IMR-90 (cell line): Measurements from ENCODE around the gene ZBTB9. TPM values are rescaled to one million over a fixed set of nuclear protein-coding genes. Genes with fewer than 3 reads are reported as not detected.

ENCODE experiments used
- ATAC-seq: fragments of 200-7000 bp; cut with Tn5 transposase; 2 replicates; pipeline ENCODE4 v1.9.1; 2020; ENCODE audit warnings: low read depth, mild to moderate bottlenecking, moderate library complexity
- BruUV-seq: library from RNA; stranded (reverse); fragments of 400-500 nt; replicated peaks from 2 replicates; lab custom pipeline; 2021; lab: Mats Ljungman, UMichigan
- CTCF ChIA-PET: fragments of 300-600 bp; formaldehyde crosslinking; extraction: SDS; loops from one replicate; lab custom pipeline; 2021; ENCODE audit warnings: antibody characterized with exemption; lab: Yijun Ruan, JAX
- POLR2A ChIA-PET: fragments of 300-600 bp; sonication (Branson Sonifier 250); formaldehyde crosslinking; loops from one replicate; lab custom pipeline; 2022; ENCODE audit warnings: antibody characterized with exemption; ENCODE audit not compliant: unreplicated experiment; lab: Charles Lee
- DNase-seq: peaks from one replicate; pipeline ENCODE4 v3.0.0; 2013
- H2AFZ ChIP-seq: replicated peaks from 2 replicates; pipeline ENCODE3; 2013; ENCODE audit warnings: low read length, mild to moderate bottlenecking; ENCODE audit not compliant: poor library complexity
- H2AK5ac ChIP-seq: 2 replicates; pipeline ENCODE4 v1.6.1; 2013; ENCODE audit warnings: low read depth, low read length, inconsistent platforms
- H2AK9ac ChIP-seq: replicated peaks from 2 replicates; pipeline ENCODE3; 2013; ENCODE audit warnings: mild to moderate bottlenecking, low read depth, low read length, moderate library complexity; ENCODE audit not compliant: poor library complexity
- H2BK120ac ChIP-seq: 2 replicates; pipeline ENCODE4 v1.6.1; 2013; ENCODE audit warnings: low read depth, low read length, inconsistent platforms
- H2BK15ac ChIP-seq: 3 replicates; pipeline ENCODE4 v1.6.1; 2013; ENCODE audit warnings: low read depth, low read length, inconsistent platforms
- H2BK20ac ChIP-seq: 2 replicates; pipeline ENCODE4 v1.6.1; 2013; ENCODE audit warnings: low read depth, mild to moderate bottlenecking, inconsistent platforms, low read length, moderate library complexity
- H2BK5ac ChIP-seq: 2 replicates; pipeline ENCODE4 v1.6.1; 2013; ENCODE audit warnings: mild to moderate bottlenecking, low read depth, low read length, inconsistent platforms; ENCODE audit not compliant: poor library complexity, severe bottlenecking
- H3K14ac ChIP-seq: replicated peaks from 2 replicates; pipeline ENCODE4 v1.6.1; 2013; ENCODE audit warnings: low read depth, low read length, inconsistent platforms
- H3K18ac ChIP-seq: 2 replicates; pipeline ENCODE4 v1.6.1; 2013; ENCODE audit warnings: low read depth, low read length, control low read depth
- H3K23ac ChIP-seq: 2 replicates; pipeline ENCODE4 v1.6.1; 2013; ENCODE audit warnings: low read depth, low read length, inconsistent platforms
- H3K27ac ChIP-seq: 2 replicates; pipeline ENCODE4 v1.5.1; 2013; ENCODE audit warnings: mild to moderate bottlenecking, control low read depth, low read length; ENCODE audit not compliant: insufficient read depth
- H3K27me3 ChIP-seq: 2 replicates; pipeline ENCODE4 v1.6.1; 2013; ENCODE audit warnings: low read length; ENCODE audit not compliant: control insufficient read depth, insufficient read depth
- H3K36me3 ChIP-seq: 2 replicates; pipeline ENCODE4 v1.6.1; 2013; ENCODE audit warnings: low read length, mixed read lengths; ENCODE audit not compliant: control insufficient read depth, insufficient read depth
- H3K4ac ChIP-seq: 2 replicates; pipeline ENCODE4 v1.6.1; 2013; ENCODE audit warnings: low read depth, low read length, inconsistent platforms
- H3K4me1 ChIP-seq: 2 replicates; pipeline ENCODE4 v1.6.1; 2013; ENCODE audit warnings: low read length, mixed read lengths; ENCODE audit not compliant: control insufficient read depth, insufficient read depth
- H3K4me2 ChIP-seq: 2 replicates; pipeline ENCODE4 v1.6.1; 2013; ENCODE audit warnings: low read depth, mild to moderate bottlenecking, control low read depth, low read length, moderate library complexity
- H3K4me3 ChIP-seq: 2 replicates; pipeline ENCODE4 v1.5.1; 2013; ENCODE audit warnings: low read depth, mild to moderate bottlenecking, control low read depth, low read length, moderate library complexity; ENCODE audit not compliant: insufficient read depth
- H3K56ac ChIP-seq: 2 replicates; pipeline ENCODE4 v1.6.1; 2013; ENCODE audit warnings: low read length, inconsistent platforms; ENCODE audit not compliant: insufficient read depth; ENCODE audit errors: extremely low read depth
- H3K79me1 ChIP-seq, 2 experiments: 2 replicates each; pipeline ENCODE4 v1.6.1; 2013; ENCODE audit warnings: low read length in 2 of 2, inconsistent platforms in 1 of 2, low read depth in 1 of 2
- H3K9ac ChIP-seq: 2 replicates; pipeline ENCODE4 v1.6.1; 2013; ENCODE audit warnings: low read depth, low read length, control low read depth
- H3K9me1 ChIP-seq: 2 replicates; pipeline ENCODE4 v1.6.1; 2013; ENCODE audit warnings: low read length, inconsistent platforms; ENCODE audit not compliant: insufficient read depth
- H3K9me3 ChIP-seq: 2 replicates; pipeline ENCODE4 v1.6.1; 2013; ENCODE audit warnings: low read length; ENCODE audit not compliant: control insufficient read depth, insufficient read depth
- H4K20me1 ChIP-seq: 2 replicates; pipeline ENCODE4 v1.6.1; 2013; ENCODE audit warnings: low read length, inconsistent platforms; ENCODE audit not compliant: insufficient read depth
- H4K5ac ChIP-seq: 2 replicates; pipeline ENCODE4 v1.6.1; 2013; ENCODE audit warnings: mild to moderate bottlenecking, low read depth, low read length, control low read depth
- H4K8ac ChIP-seq, 2 experiments: 2 replicates each; pipeline ENCODE4 v1.6.1; 2013; ENCODE audit warnings: low read depth in 2 of 2, low read length in 2 of 2, control low read depth in 1 of 2, inconsistent platforms in 1 of 2
- H4K91ac ChIP-seq: 2 replicates; pipeline ENCODE4 v1.6.1; 2013; ENCODE audit warnings: low read depth, low read length, inconsistent platforms; ENCODE audit not compliant: insufficient read depth
- BHLHE40 ChIP-seq: fragments of 150-350 bp; IDR thresholded peaks from 2 replicates; pipeline ENCODE4 v1.6.1; 2016; ENCODE audit warnings: mild to moderate bottlenecking, low read depth, low read length
- CEBPB ChIP-seq: IDR thresholded peaks from 2 replicates; pipeline ENCODE4 v1.6.1; 2012; ENCODE audit warnings: low read depth, low read length, improper control_type of control experiment
- CHD1 ChIP-seq: IDR thresholded peaks from 2 replicates; pipeline ENCODE4 v1.6.1; 2012; ENCODE audit warnings: low read depth, low read length, improper control_type of control experiment
- FOS ChIP-seq: fragments of 150-350 bp; IDR thresholded peaks from 2 replicates; pipeline ENCODE4 v1.6.1; 2016; ENCODE audit warnings: low read depth, low read length
- MXI1 ChIP-seq: IDR thresholded peaks from 2 replicates; pipeline ENCODE4 v1.6.1; 2012; ENCODE audit warnings: low read depth, mild to moderate bottlenecking, low read length, moderate library complexity, borderline replicate concordance
- NFE2L2 ChIP-seq: fragments of 150-350 bp; IDR thresholded peaks from 2 replicates; pipeline ENCODE4 v1.6.1; 2016; ENCODE audit warnings: low read depth, mild to moderate bottlenecking, low read length
- POLR2A ChIP-seq: IDR thresholded peaks from 2 replicates; pipeline ENCODE4 v1.6.1; 2012; ENCODE audit warnings: mild to moderate bottlenecking, low read depth, low read length
- RAD21 ChIP-seq: IDR thresholded peaks from 2 replicates; pipeline ENCODE4 v1.6.1; 2012; ENCODE audit warnings: low read length, improper control_type of control experiment
- RCOR1 ChIP-seq: IDR thresholded peaks from 2 replicates; pipeline ENCODE4 v1.6.1; 2012; ENCODE audit warnings: mild to moderate bottlenecking, low read length, improper control_type of control experiment; ENCODE audit not compliant: insufficient replicate concordance
- RFX5 ChIP-seq: IDR thresholded peaks from 2 replicates; pipeline ENCODE4 v1.8.0; 2012; ENCODE audit warnings: low read depth, mild to moderate bottlenecking, low read length, moderate library complexity
- SMC3 ChIP-seq: fragments of 150-350 bp; IDR thresholded peaks from 2 replicates; pipeline ENCODE4 v1.6.1; 2016; ENCODE audit warnings: low read depth, mild to moderate bottlenecking, antibody characterized with exemption, low read length, moderate library complexity
- USF2 ChIP-seq: fragments of 150-350 bp; IDR thresholded peaks from 2 replicates; pipeline ENCODE4 v1.6.1; 2017; ENCODE audit warnings: mild to moderate bottlenecking, antibody characterized with exemption, low read length, low read depth
- WGBS, 2 experiments: methylation state at CpG; one replicate each; pipeline versions ENCODE4 v1.1.5 to v1.1.7; 2013; ENCODE audit warnings: missing lambda C conversion rate in 2 of 2; ENCODE audit not compliant: insufficient read length in 1 of 2; ENCODE audit errors: extremely low coverage in 2 of 2; 5-methylcytosine and 5-hydroxymethylcytosine counted together
- dilution Hi-C: fragments of 300-500 bp; cut with HindIII; formaldehyde crosslinking; loops from one replicate; pipeline ENCODE4 v1.14.3; 2018; ENCODE audit warnings: low sequenced_read_pairs; ENCODE audit not compliant: unreplicated experiment
- in situ Hi-C: fragments of 300-500 bp; cut with MboI; formaldehyde crosslinking; loops from 3 replicates; pipeline ENCODE4 v1.14.3; 2019; ENCODE audit warnings: low sequenced_read_pairs, inconsistent platforms, mixed read lengths
- intact Hi-C: fragments of 100-400 bp; cut with micrococcal nuclease; formaldehyde crosslinking; loops from 2 replicates; pipeline ENCODE4 v1.10.0; 2022
- polyA plus RNA-seq, 3 experiments: library from polyadenylated mRNA; depleted of rRNA; stranded (reverse); fragments of >200 nt; gene quantifications; 2 replicates each; pipeline ENCODE4 v1.2.3, GENCODE V29; 2012; ENCODE audit warnings: low replicate concordance in 1 of 3
- total RNA-seq: library from RNA; depleted of rRNA; stranded (reverse); fragments of >200 nt; gene quantifications from 2 replicates; pipeline ENCODE4 v1.2.3, GENCODE V29; 2012
- TF ChIP-seq, protein P1 (sequence below): conservative IDR thresholded peaks from 2 replicates; pipeline ENCODE4 v1.5.1; 2012; ENCODE audit warnings: mild to moderate bottlenecking, low read depth, low read length, improper control_type of control experiment

ZBTB9 gene
- total and polyA plus RNA-seq, 2 of the 4 experiments (the other 2 are of a cell fraction) = 5.4 to 5.9 TPM

- Histone ChIP-seq H2AK9ac (no peak overlapping the region), H4K20me1 (no peaks in the 10 kb centered on the region), H3K23ac (no peak overlapping the region), H3K9me3 (no peaks in the 10 kb centered on the region), H3K27ac (no peak overlapping the region), H3K79me1 (peaks cover 2 to 9% of the 10 kb centered on the region in 2 experiments), H2BK120ac (no peak overlapping the region), H4K5ac (no peak overlapping the region), H3K27me3 (no peaks in the 10 kb centered on the region), H3K4me3 (no peak overlapping the region), H3K36me3 (peaks cover 67% of the 10 kb centered on the region), H4K91ac (no peak overlapping the region), H3K9me1 (no peaks in the 10 kb centered on the region; the same call in 1 of the 2 replicates), H2BK5ac (no peak overlapping the region), H3K4me2 (no peak overlapping the region), H3K9ac (no peak overlapping the region), H2AFZ (no peak overlapping the region), H3K18ac (no peak overlapping the region), H3K4ac (no peak overlapping the region), H2BK15ac (no peak overlapping the region), H2AK5ac (no peak overlapping the region), H3K14ac (no peak overlapping the region), H2BK20ac (no peak overlapping the region), H3K56ac (no peak overlapping the region), H3K4me1 (no peaks in the 10 kb centered on the region), H4K8ac (no peak overlapping the region)
- BruUV-seq = no TSS peak
- dilution Hi-C loops = no loop called here
- in situ Hi-C loops = no loop called here
- no peak for TF ChIP-seq CHD1
- no peak for TF ChIP-seq SMC3
- TF ChIP-seq USF2 = no peak
- TF ChIP-seq RCOR1 = no peak
- TF ChIP-seq RFX5 = no peak
- no peak for TF ChIP-seq FOS
- TF ChIP-seq BHLHE40 = no peak
- no peak for TF ChIP-seq MXI1
- no peak for TF ChIP-seq NFE2L2
- no peak for TF ChIP-seq RAD21
- TF ChIP-seq CEBPB = no peak
- TF ChIP-seq, protein P1, sequence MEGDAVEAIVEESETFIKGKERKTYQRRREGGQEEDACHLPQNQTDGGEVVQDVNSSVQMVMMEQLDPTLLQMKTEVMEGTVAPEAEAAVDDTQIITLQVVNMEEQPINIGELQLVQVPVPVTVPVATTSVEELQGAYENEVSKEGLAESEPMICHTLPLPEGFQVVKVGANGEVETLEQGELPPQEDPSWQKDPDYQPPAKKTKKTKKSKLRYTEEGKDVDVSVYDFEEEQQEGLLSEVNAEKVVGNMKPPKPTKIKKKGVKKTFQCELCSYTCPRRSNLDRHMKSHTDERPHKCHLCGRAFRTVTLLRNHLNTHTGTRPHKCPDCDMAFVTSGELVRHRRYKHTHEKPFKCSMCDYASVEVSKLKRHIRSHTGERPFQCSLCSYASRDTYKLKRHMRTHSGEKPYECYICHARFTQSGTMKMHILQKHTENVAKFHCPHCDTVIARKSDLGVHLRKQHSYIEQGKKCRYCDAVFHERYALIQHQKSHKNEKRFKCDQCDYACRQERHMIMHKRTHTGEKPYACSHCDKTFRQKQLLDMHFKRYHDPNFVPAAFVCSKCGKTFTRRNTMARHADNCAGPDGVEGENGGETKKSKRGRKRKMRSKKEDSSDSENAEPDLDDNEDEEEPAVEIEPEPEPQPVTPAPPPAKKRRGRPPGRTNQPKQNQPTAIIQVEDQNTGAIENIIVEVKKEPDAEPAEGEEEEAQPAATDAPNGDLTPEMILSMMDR = no peak
- TF ChIP-seq POLR2A = no peak
- ChIA-PET POLR2A (no interaction called here), CTCF (no interaction called here)
- ATAC-seq = no peak
- DNase-seq = no peak
- WGBS, 2 experiments = 97% methylated on average over 13 of the region's 19 CpGs; no CpG with 5 or more reads in 1 of the 2 experiments
- intact Hi-C loops = no loop called here
Measured at GRCh38 chr6:33440649-33441309, 13.6 kb upstream of the ZBTB9 start.
